HG03025 (cell line): ENCODE results near the gene POU6F2.
"Not testable (repeated sequence)": the region's sequence is repeated elsewhere in the genome, so short reads cannot be mapped to it uniquely, and the experiment has no call there.

Source experiments
- ATAC-seq: cut with Tn5 transposase; IDR thresholded peaks from one replicate; pipeline ENCODE4 v1.9.1; 2021; ENCODE audit warnings: mild to moderate bottlenecking, moderate library complexity; ENCODE audit not compliant: unreplicated experiment, low FRiP score

POU6F2 gene

DNA sequence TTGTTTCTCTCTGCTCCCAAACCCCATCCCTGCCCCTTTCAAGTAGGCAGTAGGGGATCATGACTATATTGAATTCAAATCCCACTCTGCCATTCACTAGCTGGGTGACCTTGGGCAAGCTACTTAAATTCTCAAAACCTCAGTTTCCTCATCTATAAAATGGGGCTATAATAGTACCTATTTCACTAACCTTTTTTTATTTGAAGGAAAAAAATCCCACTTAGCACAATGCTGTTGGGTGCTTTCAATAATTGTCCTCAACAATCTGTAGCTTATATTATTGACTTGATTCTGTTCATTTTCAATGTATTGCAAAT is 398.1 kb downstream of the POU6F2 start:
- no peak for ATAC-seq

DNA sequence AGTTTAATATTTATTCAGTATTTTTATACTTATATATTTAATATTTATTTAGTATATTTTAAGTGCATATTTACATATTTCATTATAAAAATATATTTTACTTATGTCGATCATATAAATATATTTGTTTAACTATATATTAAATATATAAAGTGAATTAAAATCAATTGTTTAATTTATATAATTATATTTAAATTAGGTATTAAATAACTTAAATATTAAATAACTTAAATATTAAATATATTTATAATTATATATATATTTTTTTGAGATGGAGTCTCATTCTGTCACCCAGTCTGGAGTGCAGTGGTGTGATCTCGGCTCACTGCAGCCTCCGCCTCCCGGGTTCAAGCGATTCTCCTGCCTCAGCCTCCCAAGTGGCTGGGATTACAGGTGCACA is 399.2 kb downstream of the POU6F2 start:
- ATAC-seq = not testable (repeated sequence)

DNA sequence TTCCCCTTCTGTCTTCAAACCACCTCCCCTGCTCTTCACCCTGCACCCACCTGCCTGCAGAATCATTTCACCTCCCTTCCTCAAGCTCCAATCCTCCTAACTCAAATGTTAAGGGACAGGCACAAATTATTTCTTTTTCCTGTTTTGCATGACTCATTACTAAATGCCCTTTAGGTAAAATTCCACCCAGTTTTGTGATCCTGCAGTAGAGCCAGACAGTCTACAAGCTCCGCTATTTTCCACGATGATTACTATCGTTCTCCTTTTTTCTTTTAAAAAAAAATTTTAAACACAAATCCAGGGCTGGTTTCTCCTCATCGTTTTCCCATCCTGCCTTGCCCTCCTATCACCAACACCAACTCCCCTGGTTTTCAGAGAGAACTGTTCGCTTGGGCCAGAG is 401.7 kb downstream of the POU6F2 start:
- no peak for ATAC-seq

DNA sequence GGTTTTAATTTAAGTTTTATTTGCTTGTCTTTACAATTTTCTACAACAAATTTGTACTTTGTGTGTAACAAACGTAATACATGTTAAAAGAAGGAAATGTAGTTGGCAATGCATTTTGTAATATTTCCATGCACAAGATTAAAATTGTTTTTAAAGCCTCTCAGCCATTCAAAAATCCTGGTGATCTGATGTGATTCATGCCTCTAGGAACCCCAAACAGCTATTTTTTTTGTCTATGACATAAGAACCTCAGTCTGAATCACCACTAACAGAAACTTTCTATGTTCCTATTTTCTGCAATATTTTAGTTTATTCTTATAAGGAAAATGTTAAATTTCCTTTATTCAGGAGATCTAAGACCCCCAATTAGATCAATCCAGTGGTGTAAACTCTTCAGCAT is 405.4 kb downstream of the POU6F2 start:
- ATAC-seq = no peak

DNA sequence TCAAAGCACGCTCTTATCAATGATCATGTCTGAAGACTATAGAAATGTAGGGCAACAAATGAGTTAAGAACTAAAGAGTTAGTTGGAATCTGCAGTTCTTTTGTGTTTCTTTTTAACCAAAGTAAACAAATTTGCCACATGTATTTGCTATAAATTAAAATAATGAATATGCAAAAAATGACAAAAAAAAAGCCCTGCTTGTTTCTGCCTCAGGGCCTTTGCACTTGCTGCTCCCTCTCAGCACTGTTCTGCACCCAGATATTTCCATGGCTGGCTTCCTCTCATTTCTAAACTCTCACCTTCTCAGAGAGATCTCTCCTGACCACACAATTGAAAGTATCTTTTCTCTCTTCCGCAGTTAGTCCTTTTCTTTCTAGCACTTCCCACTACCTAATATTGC is 406.7 kb downstream of the POU6F2 start:
- ATAC-seq = no peak

DNA sequence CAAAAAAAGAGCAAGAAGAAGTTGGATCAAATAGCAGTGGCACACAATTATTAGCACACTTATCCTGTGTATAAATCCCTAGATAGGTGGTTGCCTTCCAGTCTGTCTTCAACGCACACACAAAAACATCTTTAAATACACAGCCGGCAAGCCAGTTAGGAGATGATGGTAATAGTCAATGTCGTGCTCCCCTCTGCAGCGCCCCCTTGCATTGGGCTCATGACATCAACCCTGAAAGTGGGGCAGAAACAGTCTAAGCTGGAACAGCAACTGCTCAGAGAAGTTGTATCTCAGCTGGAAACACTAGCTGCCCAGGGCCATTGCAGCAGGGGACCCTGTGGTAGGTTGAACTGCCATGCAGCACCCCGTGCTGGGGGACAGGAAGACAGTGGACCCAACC is 409.0 kb downstream of the POU6F2 start:
- no peak for ATAC-seq

DNA sequence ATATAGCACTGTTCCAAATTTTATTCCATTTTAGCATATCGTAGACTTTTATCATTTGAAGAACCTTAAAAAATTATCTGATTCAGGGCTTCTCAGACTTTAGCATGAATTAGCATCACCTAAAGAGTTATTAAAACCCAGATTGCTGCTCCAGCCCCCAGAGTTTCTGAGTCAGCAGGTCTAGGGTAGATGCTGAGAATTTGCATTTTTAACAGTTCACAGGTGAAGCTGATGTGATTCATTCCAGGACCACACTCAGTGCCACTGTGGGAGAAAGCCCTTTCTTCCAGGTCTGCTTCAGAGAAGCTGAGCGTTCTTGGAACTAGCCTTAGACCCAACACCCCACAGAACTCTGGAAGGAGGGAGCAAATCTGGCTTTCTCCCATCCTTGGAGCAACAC is 414.4 kb downstream of the POU6F2 start:
- ATAC-seq = no peak

DNA sequence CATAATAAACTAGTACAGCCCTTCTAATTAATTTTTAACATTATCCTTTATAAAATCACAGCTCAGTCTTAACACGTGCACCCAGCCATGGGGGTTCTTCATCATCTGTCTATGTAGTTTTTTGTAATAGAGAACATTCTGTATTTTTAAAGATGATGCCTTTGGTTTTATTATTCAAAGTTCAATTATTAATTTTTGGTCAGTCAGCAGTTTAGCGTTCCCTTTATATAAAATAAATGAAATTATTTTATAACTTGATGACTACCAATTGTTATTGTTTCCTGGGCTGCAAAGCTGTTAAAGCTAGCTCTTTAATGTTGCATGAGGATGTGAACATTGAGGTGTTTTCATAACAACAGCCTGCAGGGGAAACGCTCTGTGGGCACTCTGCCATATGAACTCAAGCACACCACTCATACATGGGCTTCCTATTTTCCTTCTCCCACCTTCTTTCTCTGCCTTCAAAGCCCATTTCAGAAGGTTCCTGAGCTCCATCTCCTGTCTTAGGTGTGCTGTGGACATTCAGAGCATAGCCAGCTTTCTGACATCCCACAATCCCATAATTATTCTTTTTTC is 416.5 kb downstream of the POU6F2 start:
- ATAC-seq = no peak

DNA sequence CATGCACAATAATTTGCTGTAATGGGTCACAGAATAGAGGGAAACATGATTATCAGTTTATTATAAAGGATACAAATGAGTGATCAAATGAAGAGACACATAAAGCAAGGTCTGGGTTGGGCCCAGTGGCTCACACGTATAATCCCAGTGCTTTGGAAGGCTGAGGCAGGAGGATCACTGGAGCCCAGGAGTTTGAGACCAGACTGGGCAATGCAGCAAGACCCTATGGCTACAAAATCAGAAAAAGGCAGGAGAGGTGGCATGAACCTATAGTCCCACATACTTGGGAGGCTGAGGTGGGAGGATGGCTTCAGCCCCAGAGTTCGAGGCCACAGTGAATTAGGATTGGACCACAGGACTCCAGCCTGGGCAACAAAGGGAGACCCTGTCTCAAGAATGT is 421.7 kb downstream of the POU6F2 start:
- no peak for ATAC-seq

DNA sequence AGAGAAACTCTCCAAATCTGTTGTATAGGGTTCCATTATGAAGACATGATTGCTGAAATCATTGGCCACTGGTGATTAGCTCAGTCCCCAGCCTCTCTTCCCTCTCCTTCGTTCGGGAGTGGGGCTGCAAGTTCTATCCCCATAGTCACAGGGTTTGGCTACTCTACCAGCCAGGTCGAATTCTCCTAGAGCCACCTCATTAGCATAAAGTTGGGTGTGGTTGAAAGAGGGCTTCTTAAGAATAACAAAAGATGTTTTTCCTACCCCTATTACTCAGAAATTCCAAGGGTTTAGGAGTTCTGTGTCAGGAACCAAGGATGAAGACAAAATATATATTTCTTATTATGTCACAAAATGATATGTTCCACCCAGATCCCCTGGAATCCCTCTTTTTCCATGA is 422.3 kb downstream of the POU6F2 start:
- ATAC-seq = no peak

DNA sequence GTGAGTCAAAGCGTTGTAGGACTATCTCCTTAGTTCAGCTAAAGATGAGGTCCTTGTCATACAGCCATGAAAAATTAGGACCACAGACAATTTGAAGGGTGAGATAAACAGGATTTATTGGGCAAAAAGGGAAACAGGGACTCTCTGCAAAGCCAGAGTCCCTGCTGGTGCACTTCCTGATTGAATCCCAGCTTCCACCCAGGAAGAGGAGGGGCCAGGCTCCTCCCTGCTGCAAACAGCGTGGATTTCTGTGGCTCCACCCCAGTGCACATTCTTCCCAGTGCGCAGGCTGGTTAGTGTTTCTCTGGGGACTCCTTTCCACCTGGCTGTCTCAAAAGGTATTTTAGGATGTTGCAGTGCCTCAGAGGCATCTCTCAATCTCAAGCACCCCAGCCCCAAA is 423.1 kb downstream of the POU6F2 start:
- no peak for ATAC-seq

DNA sequence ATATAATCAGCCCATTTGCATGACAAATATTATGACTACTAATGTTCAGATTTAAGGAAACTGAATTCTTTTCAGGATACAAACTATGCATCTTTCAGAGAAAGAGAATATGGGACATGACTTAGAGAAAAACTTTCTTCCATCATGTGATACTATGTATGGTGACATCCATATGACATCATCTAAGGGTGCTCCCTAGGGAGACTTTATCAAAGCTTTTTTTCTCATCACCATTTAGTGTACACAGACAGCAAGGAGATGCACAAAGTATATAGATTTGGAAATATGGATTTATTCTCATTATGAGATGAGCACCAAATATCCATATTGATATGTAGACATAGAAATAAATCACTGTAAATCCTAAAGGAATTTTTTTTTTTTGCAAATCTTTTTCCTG is 424.3 kb downstream of the POU6F2 start:
- ATAC-seq = no peak

DNA sequence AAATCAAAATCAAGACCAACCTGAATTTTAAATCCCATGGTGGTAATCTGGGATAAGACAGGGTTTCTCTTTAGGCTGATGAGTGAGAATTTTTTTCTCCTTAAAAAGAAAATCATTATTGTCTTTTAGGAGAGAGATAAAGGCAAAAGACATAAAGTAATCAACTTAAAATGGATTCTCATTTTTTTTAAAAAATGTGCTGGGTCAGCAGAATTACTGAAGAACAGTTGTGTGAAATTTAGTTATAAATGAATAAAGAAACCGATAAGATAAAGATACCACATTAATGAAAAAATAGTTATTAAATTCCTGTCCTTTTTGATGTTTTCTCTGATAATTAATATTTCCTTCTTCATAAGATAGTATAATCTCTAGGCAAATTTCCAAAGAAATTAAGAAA is 427.2 kb downstream of the POU6F2 start:
- no peak for ATAC-seq

DNA sequence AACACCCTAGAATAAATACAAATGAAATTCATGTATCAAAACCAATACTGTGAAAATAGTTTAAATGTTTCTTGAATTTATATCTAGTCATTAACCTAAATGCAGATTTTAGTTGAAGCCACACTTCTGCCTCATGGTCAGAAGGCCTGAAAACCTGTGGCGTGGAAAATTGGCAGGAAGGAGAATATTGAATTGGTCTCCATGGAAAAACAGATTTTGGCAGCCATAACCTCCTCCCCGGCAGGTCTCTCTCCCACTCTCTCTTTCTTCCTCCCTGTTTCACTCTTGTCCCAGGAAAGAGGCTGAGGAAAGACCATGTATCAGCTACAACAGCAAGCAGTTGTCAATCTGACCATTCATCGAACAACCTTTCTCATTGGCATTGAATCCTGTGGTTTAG is 427.9 kb downstream of the POU6F2 start:
- no peak for ATAC-seq

DNA sequence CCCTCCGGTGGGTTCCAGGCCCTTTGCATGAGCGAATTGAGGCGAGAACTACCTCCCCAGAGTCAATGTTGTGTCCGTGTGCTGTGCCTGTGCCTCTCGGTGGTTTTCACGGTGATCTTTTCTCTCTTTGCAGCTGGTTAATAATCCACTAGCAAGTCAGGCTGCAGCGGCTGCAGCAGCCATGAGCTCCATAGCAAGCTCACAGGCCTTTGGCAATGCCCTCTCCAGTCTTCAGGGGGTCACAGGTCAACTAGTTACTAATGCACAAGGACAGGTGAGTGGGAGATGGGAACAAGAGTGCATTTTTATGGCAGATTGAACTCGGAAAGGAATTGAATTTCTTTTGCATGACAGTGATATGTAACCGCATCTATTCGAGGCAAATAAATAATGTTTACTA is 428.8 kb downstream of the POU6F2 start:
- no peak for ATAC-seq

DNA sequence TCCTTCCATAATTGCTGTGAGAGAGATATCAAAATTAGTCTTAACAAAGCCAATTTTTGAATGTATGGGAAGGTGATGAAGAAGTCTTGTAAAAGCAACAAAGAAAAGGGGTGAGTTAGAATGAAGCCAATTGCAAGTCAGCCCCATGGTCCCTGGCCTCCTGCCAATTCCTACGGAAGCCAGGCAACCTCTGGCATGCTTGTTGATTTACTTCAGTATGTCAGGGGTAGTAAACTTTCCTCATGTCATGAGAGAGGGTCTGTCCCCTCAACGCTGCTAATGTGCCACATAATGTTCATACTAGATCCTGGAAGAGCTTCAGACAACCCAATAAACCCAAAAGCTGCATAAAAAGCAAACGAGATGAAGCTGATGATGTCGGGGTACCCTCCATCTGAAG is 429.4 kb downstream of the POU6F2 start:
- no peak for ATAC-seq

DNA sequence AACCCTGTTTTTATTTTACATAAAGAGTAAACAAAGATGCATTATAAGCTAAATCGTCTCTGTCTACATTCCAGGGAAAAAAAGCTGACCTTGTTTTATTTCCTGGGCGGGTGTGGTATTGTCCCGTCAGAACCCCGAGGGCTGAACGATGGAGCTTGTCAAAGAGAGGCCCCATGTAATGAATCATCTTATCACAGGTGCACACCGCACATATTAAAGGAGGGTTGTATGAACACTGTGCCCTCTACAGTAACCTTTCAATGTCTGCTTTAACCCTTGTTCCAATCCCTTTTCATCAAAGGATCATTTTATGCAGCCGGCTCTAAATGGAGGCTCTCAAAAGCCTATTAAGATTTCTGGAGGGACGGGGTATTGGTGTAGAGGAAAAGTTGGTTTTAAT is 430.0 kb downstream of the POU6F2 start:
- no peak for ATAC-seq

DNA sequence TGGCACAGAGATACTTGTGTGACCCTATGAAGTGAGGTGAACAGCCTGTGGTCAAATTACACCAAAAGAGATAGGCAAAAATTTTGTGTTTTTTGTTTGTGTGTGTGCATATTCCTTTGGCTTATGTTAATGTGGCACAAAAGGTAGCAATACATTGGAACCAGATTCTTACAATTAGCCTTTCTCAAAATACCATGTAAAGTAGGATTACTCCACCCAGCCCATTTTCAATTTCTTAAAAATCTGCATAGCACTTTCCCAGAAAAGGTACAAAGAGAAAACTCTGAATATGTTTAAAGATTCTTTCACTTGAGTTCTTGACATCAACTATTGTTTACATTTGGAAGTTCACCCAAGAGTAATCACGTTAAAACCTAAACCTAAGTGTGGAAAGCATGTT is 431.2 kb downstream of the POU6F2 start:
- ATAC-seq = no peak

DNA sequence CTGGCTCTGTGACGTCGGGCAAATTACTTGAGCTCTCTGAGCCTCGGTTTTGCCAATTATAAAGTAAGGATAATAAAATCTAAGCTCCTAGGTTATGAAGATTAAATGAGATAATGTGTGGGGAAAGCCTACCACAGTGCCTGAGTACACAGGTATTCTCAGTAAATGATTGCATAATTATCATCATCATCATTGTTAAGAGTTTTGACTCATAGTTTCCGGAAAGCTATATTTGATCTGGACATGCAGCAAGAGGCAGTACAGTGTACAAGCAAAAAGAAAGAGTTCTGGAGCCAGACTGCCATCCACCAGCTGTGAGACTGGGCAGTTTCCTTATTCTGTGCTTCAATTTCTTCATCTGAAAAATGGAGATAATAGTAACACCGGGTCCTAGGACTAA is 432.9 kb downstream of the POU6F2 start:
- no peak for ATAC-seq

DNA sequence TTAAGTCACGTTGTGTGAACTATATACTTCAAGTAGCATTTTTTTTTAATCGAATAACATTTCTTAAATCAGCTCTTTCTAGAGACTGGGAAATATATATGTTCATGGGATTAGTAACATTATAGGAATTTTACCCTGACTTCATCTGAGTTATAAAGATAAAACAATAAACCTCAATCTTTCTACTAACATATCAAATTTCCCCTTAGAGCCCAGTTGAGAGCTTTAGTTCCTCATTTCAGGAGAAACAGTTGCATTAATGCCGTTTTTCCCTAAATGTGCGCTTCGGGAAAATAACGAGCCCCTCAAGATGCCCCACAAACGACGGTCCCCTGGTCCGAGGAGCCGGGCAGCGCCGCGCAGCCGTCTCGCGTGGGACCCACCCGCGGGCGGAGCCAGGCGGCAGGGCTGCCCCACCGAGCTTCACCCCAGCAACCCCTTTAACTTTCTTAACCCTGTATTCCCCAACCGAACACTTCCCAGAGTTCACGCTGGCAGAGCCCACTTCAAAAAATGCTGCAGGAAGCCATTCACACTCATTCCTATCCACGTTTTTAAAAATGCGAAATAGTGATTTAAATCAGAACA is 436.0 kb downstream of the POU6F2 start:
- no peak for ATAC-seq

DNA sequence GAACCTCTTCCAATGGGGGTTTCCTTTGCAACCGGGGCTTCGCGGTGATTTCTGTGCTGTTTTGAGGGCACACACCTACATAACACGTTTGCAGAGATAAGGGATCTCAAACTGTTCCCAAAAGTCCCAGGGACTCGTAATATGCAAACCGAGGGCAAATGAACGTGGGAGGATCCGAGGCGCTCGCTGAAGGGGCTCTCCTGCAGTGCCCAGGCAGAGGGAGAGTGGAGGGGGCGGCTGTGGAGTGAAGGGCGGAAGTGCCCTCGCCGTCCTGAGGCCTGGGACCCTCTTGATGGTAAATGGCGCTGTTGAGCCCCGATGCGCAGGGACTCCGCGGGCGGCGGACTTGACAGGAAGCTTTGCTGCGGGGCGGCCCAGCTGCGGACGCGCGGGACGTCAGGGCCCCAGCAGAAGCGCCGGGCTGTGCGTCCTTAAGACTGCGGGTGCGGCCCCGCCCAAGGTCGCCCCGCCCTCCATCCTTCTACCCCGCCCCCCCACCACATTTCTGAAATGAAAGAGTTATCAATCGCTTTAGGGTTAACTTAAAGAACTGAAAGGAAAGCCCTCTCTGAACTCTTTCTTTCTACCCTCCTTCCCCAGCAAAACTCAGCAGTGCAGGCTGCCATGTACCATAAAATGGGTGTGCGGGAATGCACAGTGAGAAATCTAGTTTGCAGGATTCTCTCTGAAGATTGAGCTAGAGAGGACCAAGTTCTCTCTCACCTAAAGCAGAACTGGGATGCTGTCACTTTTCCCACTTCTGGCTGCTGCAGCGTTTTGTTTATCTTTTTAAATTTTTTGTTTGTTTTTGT is 436.7 kb downstream of the POU6F2 start:
- peak; percentile 44 for ATAC-seq

DNA sequence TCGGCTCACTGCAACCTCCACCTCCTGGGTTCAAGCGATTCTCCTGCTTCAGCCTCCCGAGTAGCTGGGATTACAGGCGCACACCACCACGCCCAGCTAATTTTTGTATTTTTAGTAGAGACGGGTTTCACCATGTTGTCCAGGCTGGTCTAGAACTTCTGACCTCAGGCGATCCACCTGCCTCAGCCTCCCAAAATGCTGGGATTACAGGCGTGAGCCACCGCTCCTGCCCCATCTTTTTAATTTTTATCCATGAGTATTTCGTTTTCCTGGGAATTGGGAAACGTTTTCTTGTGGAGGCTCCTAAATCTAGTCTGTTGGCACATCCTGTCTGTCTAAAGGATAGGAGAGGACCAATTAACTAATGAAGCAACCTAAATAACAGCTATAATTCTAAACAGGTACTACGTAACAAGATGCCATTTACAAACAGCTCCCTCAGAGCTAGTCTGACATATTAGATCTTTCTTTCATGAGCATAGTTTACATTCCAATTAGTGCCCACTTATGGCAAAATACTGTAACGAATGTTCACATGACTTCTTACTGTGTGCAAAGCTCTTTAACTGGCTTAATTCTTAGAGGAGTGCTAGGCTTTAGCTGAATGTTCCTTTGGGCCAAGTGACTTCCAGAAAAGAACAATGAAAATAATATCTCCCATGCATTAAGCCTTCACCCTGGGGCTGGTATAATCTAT is 437.5 kb downstream of the POU6F2 start:
- no peak for ATAC-seq
